Fibroblast of lung (primary cell): ENCODE results near the gene SBNO2.

ENCODE experiments used
- EZH2 ChIP-seq: IDR thresholded peaks from 2 replicates; pipeline ENCODE4 v1.5.1; 2012; ENCODE audit warnings: low read length, control low read depth, mild to moderate bottlenecking; ENCODE audit errors: missing control alignments
- TF ChIP-seq, protein P1 (sequence below), 2 donors: IDR thresholded peaks in 1 of 2; conservative IDR thresholded peaks in 1 of 2; 1 replicate in 1 of 2; 2 replicates in 1 of 2; pipeline ENCODE4 v1.5.1; 2011 to 2012; ENCODE audit warnings: low read length in 2 of 2, control low read depth in 1 of 2, inconsistent platforms in 1 of 2, low read depth in 1 of 2, mild to moderate bottlenecking in 1 of 2

DNA sequence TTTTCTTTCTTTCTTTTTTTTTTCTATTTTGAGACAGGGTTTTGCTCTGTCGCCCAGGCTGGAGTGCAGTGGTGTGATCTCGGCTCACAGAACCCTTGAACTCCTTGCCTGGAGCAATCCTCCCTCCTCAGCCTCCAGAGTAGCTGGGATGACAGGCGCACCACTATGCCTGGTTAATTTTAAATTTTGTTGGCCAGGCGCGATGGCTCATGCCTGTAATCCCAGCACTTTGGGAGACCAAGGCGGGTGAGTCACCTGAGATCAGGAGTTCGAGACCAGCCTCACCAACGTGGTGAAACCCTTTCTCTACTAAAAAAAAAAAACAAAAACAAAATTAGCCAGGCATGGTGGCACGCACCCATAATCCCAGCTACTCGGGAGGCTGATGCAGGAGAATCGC is 8.7 kb upstream of the SBNO2 start:
- TF ChIP-seq, protein P1, sequence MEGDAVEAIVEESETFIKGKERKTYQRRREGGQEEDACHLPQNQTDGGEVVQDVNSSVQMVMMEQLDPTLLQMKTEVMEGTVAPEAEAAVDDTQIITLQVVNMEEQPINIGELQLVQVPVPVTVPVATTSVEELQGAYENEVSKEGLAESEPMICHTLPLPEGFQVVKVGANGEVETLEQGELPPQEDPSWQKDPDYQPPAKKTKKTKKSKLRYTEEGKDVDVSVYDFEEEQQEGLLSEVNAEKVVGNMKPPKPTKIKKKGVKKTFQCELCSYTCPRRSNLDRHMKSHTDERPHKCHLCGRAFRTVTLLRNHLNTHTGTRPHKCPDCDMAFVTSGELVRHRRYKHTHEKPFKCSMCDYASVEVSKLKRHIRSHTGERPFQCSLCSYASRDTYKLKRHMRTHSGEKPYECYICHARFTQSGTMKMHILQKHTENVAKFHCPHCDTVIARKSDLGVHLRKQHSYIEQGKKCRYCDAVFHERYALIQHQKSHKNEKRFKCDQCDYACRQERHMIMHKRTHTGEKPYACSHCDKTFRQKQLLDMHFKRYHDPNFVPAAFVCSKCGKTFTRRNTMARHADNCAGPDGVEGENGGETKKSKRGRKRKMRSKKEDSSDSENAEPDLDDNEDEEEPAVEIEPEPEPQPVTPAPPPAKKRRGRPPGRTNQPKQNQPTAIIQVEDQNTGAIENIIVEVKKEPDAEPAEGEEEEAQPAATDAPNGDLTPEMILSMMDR (conservative IDR thresholded peaks at IDR 0.05 in 1 of 2, IDR thresholded peaks at IDR 0.05 in 1 of 2; ENCODE audit: low read depth in 1 of 2, low read length in 2 of 2), result no peak
- no peak for TF ChIP-seq EZH2
